Measurements from ENCODE around the gene PTGR3.

DNA sequence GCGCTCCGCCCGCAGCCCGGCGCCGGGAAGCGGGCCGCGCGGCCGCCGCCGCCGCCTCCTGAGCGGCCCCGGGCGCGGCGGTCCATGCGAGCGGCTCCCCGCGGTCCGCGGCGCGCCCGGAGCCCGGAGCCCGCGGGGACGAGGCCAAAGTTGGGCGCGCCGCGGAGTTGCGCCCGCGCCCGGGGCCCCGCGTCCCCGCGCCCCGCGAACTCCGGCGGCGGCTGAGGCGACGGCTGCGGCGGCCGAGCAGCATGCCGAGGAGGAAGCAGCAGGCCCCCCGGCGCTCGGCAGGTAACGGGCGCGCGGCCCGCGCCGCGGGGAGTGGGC is 2.6 kb upstream of the PTGR3 start:
- TF ChIP-seq ZNF394 (tag by site-specific recombination; IDR thresholded peaks at IDR 0.05; ENCODE audit: borderline replicate concordance) (no peak), ZNF747 (tag by site-specific recombination; IDR thresholded peaks at IDR 0.05) (no peak), CTCF (tag by site-specific recombination; IDR thresholded peaks at IDR 0.05) (no peak), REST (tag by site-specific recombination; IDR thresholded peaks at IDR 0.05) (no peak), WT1 (tag by site-specific recombination; IDR thresholded peaks at IDR 0.05) (no peak), MZF1 (tag by site-specific recombination; IDR thresholded peaks at IDR 0.05; ENCODE audit: borderline replicate concordance) (no peak)
- TF ChIP-seq, protein P1, sequence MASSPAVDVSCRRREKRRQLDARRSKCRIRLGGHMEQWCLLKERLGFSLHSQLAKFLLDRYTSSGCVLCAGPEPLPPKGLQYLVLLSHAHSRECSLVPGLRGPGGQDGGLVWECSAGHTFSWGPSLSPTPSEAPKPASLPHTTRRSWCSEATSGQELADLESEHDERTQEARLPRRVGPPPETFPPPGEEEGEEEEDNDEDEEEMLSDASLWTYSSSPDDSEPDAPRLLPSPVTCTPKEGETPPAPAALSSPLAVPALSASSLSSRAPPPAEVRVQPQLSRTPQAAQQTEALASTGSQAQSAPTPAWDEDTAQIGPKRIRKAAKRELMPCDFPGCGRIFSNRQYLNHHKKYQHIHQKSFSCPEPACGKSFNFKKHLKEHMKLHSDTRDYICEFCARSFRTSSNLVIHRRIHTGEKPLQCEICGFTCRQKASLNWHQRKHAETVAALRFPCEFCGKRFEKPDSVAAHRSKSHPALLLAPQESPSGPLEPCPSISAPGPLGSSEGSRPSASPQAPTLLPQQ (tag by site-specific recombination; IDR thresholded peaks at IDR 0.05), result no peak
